HepG2 (cell line): ENCODE data around the gene SEC14L1. TPM values are rescaled to one million over a fixed set of nuclear protein-coding genes. Genes with fewer than 3 reads are reported as not detected.
A peak's percentile ranks its signal among the peaks of the same experiment; 100 is the strongest.

Experiments
- BCL6 ChIP-seq: IDR thresholded peaks from 2 replicates; pipeline ENCODE4 v1.6.1; 2016; ENCODE audit warnings: missing genetic modification reagents, missing compliant biosample characterization
- NFIB ChIP-seq: sonication (generic); formaldehyde crosslinking; IDR thresholded peaks from 2 replicates; pipeline ENCODE4 v1.9.0; 2021; ENCODE audit warnings: missing genetic modification reagents, mild to moderate bottlenecking, borderline replicate concordance
- RAD21 ChIP-seq: fragments of 450-650 bp; formaldehyde crosslinking; IDR thresholded peaks from 2 replicates; pipeline ENCODE4 v1.5.0; 2020; ENCODE audit warnings: mild to moderate bottlenecking
- TCF12 ChIP-seq, 2 experiments: fragments of 450-650 bp in 1 of 2; sonication (generic) in 1 of 2; formaldehyde crosslinking in 1 of 2; IDR thresholded peaks; 2 replicates each; pipeline versions ENCODE4 v1.6.1 to v1.8.0; 2017 to 2022; ENCODE audit warnings: antibody characterized with exemption in 1 of 2, mild to moderate bottlenecking in 1 of 2, missing genetic modification reagents in 1 of 2, moderate library complexity in 1 of 2
- THAP9 ChIP-seq: sonication (generic); formaldehyde crosslinking; IDR thresholded peaks from 2 replicates; pipeline ENCODE4; 2020; ENCODE audit warnings: missing genetic modification reagents, mild to moderate bottlenecking, borderline replicate concordance
- ZNF326 ChIP-seq: sonication (generic); formaldehyde crosslinking; IDR thresholded peaks from 2 replicates; pipeline ENCODE4 v1.4.0; 2020; ENCODE audit warnings: missing genetic modification reagents, borderline replicate concordance
- ZNF549 ChIP-seq: sonication (generic); formaldehyde crosslinking; IDR thresholded peaks from 2 replicates; pipeline ENCODE4 v1.5.0; 2020; ENCODE audit warnings: missing genetic modification reagents
- ZNF609 ChIP-seq: sonication (generic); formaldehyde crosslinking; IDR thresholded peaks from 2 replicates; pipeline ENCODE4 v1.4.0; 2020; ENCODE audit warnings: mild to moderate bottlenecking, missing genetic modification reagents, borderline replicate concordance
- polyA plus RNA-seq, 8 experiments: library from polyadenylated mRNA; depleted of rRNA in 3 of 8; stranded (reverse) in 7 of 8; unstranded in 1 of 8; fragments of >200 nt; fragmentation: Illumina TruSeq in 4 of 8; extraction: Trizol in 4 of 8; gene quantifications; 2 replicates each; pipeline versions ENCODE4 v1.2.1 to v1.2.3, GENCODE V29; 2011 to 2016; ENCODE audit warnings: low read depth in 4 of 8, missing spikeins in 1 of 8, mixed read lengths in 1 of 8; ENCODE audit not compliant: insufficient read depth in 1 of 8
- total RNA-seq, 5 experiments: library from RNA; depleted of rRNA; stranded (reverse); fragments of >200 nt; fragmentation: Illumina TruSeq; extraction: Trizol; gene quantifications; 2 replicates each; pipeline ENCODE4 v1.2.3, GENCODE V29; 2016; ENCODE audit warnings: low read depth in 1 of 5
- TF ChIP-seq, protein P1 (sequence below): sonication (generic); formaldehyde crosslinking; IDR thresholded peaks from 2 replicates; pipeline ENCODE4 v1.4.0; 2020; ENCODE audit warnings: missing genetic modification reagents, mild to moderate bottlenecking, borderline replicate concordance
- TF ChIP-seq, protein P2 (sequence below): sonication (generic); formaldehyde crosslinking; IDR thresholded peaks from 2 replicates; pipeline ENCODE4 v1.5.1; 2020; ENCODE audit warnings: mild to moderate bottlenecking, missing genetic modification reagents, borderline replicate concordance

The SEC14L1 gene
- total and polyA plus RNA-seq, 2 of the 13 experiments (the other 11 are each of a cell fraction or from before 2014, with no cell fraction given), result 26.3 to 43.9 TPM

- 0 out of 2 replicates have a peak, but pooled peaks have one; percentile 70 for TF ChIP-seq ZNF549 (CRISPR knock-in tag)
- no peak for TF ChIP-seq ZNF326 (CRISPR knock-in tag)
- no peak for TF ChIP-seq RAD21 (CRISPR knock-in tag)
- TF ChIP-seq THAP9 (CRISPR knock-in tag), result no peak
- TF ChIP-seq, protein P1, sequence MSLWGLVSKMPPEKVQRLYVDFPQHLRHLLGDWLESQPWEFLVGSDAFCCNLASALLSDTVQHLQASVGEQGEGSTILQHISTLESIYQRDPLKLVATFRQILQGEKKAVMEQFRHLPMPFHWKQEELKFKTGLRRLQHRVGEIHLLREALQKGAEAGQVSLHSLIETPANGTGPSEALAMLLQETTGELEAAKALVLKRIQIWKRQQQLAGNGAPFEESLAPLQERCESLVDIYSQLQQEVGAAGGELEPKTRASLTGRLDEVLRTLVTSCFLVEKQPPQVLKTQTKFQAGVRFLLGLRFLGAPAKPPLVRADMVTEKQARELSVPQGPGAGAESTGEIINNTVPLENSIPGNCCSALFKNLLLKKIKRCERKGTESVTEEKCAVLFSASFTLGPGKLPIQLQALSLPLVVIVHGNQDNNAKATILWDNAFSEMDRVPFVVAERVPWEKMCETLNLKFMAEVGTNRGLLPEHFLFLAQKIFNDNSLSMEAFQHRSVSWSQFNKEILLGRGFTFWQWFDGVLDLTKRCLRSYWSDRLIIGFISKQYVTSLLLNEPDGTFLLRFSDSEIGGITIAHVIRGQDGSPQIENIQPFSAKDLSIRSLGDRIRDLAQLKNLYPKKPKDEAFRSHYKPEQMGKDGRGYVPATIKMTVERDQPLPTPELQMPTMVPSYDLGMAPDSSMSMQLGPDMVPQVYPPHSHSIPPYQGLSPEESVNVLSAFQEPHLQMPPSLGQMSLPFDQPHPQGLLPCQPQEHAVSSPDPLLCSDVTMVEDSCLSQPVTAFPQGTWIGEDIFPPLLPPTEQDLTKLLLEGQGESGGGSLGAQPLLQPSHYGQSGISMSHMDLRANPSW (CRISPR knock-in tag), result 0 out of 2 replicates have a peak, but pooled peaks have one; percentile 51
- no peak for TF ChIP-seq NFIB (CRISPR knock-in tag)
- no peak; the same call in 1 of the 2 replicates for TF ChIP-seq ZNF609 (CRISPR knock-in tag)
- TF ChIP-seq BCL6 (CRISPR knock-in tag), result peak; percentile 43; the same call in 1 of the 2 replicates
- TF ChIP-seq, protein P2, sequence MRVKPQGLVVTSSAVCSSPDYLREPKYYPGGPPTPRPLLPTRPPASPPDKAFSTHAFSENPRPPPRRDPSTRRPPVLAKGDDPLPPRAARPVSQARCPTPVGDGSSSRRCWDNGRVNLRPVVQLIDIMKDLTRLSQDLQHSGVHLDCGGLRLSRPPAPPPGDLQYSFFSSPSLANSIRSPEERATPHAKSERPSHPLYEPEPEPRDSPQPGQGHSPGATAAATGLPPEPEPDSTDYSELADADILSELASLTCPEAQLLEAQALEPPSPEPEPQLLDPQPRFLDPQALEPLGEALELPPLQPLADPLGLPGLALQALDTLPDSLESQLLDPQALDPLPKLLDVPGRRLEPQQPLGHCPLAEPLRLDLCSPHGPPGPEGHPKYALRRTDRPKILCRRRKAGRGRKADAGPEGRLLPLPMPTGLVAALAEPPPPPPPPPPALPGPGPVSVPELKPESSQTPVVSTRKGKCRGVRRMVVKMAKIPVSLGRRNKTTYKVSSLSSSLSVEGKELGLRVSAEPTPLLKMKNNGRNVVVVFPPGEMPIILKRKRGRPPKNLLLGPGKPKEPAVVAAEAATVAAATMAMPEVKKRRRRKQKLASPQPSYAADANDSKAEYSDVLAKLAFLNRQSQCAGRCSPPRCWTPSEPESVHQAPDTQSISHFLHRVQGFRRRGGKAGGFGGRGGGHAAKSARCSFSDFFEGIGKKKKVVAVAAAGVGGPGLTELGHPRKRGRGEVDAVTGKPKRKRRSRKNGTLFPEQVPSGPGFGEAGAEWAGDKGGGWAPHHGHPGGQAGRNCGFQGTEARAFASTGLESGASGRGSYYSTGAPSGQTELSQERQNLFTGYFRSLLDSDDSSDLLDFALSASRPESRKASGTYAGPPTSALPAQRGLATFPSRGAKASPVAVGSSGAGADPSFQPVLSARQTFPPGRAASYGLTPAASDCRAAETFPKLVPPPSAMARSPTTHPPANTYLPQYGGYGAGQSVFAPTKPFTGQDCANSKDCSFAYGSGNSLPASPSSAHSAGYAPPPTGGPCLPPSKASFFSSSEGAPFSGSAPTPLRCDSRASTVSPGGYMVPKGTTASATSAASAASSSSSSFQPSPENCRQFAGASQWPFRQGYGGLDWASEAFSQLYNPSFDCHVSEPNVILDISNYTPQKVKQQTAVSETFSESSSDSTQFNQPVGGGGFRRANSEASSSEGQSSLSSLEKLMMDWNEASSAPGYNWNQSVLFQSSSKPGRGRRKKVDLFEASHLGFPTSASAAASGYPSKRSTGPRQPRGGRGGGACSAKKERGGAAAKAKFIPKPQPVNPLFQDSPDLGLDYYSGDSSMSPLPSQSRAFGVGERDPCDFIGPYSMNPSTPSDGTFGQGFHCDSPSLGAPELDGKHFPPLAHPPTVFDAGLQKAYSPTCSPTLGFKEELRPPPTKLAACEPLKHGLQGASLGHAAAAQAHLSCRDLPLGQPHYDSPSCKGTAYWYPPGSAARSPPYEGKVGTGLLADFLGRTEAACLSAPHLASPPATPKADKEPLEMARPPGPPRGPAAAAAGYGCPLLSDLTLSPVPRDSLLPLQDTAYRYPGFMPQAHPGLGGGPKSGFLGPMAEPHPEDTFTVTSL, result peak; percentile 73; the same call in 1 of the 2 replicates
- no peak for TF ChIP-seq TCF12 (IDR thresholded peaks at IDR 0.05)
- no peak for TF ChIP-seq TCF12 (CRISPR knock-in tag; IDR thresholded peaks at IDR 0.05)
These were observed 40.0 kb downstream of the SEC14L1 start (continued) for GRCh38 chr17:77180503-77181357.
